Measurements from ENCODE around the gene GSKIP. TPM values are rescaled to one million over a fixed set of nuclear protein-coding genes. Genes with fewer than 3 reads are reported as not detected.
"Not testable (repeated sequence)": the region's sequence is repeated elsewhere in the genome, so short reads cannot be mapped to it uniquely, and the experiment has no call there.

The GSKIP gene, protein sequence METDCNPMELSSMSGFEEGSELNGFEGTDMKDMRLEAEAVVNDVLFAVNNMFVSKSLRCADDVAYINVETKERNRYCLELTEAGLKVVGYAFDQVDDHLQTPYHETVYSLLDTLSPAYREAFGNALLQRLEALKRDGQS
- 16.4 TPM for total RNA-seq
- long read RNA-seq, transcript GSKIP-205 (4 exons, 2,218 nt), result major isoform, 27 of 38 reads
- long read RNA-seq, partial matches to known transcripts, result 5 of 38 reads
- long read RNA-seq, other reads (novel, unspliced or antisense), result 4 of 38 reads

DNA sequence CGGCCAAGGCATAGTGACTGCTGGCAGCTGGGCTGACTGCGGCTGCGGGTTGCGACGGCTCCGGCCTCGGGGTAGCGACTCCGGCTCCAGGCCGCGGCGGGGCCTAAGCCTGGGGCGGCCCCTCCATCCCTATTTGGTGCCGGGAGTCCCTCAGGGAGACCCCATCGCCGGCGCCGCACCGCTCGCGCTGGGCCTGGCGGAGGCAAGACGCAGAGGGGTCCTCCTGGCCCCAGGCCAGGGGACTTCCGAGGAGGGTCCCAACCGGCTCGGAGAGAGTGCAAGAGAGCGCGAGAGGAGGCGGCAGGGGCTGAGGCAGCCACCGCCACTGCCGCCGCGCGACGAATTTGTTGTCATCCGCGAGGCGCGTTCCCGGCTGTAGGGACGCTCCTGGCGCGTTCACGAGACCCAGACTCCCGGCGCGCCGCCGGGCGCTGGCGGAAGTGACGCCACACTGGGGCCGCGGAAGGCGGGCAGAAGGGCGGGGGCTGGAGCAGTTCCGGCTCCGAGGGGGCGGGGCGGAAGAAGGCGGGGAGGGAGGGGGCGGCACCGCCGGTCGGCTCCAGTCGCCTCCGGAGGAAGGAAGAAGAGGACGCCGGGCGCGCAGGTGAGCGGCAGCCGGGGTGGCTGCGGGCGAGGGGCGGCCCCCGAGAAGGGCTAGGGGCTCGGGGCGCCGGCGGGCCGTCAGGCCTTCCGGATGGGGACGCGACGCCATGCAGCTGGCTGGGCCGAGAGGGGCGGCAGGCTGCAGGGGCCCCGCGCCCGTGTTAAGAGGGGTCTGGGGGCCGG, at the start of gene GSKIP, which contains the start of gene ATG2B:
Gene GSKIP, plus strand, starts transcription at position 562 of the 786 bp plus-strand sequence. CDS start 18,722 bp downstream, outside the sequence.
Gene ATG2B, minus strand, starts transcription at position 377 of the 786 bp plus-strand sequence. Its CDS starts 365 bp downstream, at position 12.
- peak; percentile 99 for DNase-seq (ENCODE audit: low spot score)

DNA sequence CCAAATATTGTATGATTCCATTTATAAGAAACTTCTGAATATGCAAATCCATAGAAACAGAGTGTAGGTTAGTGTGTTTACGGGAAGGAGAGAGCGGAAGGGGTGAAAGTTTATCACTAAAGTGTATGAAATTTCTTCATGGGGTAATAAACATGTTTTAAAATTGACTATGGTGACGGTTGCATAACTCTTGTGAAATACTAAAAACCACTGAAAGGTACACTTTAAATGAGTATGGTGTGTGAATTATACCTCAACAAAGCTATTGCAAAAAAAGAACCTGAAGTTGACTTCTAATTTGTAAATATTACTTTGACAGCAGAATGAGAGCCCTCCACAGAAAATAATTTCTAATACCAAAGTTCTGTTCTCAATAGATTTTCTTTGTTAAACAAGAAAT, 47.2 kb upstream of the GSKIP start:
- no peak for DNase-seq (ENCODE audit: low spot score)

DNA sequence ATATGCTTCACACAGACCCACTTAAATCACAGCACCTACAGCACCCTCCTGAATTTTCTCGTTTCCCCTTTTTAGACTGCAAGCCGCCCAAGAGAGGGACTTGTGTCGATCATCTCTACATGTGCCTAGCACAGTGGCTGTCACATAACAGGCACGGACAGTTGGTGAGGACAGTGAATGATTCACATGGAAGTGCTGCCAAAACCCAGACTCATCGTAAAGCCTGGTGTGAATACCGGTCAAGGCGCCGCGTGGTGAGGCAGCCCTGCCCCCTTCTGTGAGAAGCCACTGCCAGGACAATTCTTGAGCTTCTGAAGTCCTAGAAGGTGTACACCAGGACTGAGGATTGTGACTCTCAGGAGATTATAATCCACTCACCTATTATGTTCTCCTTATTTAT, 44.5 kb upstream of the GSKIP start:
- no peak for DNase-seq (ENCODE audit: low spot score)

DNA sequence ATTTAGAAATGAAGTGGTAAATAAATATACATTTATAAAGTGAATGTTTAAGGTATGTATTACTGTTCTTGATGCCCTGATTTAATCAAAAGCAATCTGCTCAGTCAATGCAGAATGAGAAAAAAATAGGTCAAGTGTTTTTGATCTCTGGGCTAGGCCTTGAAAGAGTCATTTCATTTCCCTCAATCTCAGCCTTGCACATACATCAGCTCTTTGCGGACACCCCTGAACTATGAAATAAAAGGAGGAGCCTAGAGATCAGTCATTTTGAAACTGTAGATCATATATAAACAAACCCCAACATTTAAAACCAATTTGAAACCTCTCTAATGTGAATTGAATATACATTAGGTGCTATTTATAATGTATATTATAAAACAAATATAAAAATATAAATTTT, 42.7 kb upstream of the GSKIP start:
- DNase-seq (ENCODE audit: low spot score), result no peak

DNA sequence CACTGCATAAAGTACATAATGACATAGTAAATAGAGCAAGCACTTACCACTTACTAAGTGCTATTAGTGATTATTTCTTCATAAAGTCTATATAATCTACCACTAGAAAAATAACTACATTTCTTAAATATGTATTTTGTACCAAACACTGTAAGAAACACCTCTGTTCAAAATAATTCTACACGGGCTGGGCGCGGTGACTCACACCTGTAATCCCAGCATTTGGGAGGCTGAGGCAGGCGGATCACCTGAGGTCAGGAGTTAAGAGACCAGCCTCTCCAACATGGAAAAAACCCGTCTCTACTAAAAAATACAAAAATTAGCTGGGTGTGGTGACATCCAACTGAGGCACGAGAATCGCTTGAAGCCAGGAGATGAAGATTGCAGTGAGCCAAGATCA, 39.1 kb upstream of the GSKIP start:
- no peak for DNase-seq (ENCODE audit: low spot score)

DNA sequence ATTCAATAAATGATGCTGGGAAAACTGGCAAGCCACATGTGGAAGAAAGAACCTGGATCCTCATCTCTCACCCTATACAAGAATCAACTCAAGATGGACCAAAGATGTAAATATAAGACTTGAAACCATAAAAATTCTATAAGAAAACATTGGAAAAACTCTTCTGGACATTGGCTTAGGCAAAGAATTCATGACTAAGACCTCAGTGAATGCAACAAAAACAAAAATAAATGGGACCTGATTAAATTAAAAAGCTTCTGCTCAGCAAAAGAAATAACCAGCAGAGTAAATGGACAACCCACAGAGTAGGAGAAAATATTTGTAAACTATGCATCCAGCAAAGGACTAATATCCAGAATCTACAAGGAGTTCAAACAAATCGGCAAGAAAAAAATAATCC, 24.8 kb upstream of the GSKIP start:
- DNase-seq (ENCODE audit: low spot score), result no peak

DNA sequence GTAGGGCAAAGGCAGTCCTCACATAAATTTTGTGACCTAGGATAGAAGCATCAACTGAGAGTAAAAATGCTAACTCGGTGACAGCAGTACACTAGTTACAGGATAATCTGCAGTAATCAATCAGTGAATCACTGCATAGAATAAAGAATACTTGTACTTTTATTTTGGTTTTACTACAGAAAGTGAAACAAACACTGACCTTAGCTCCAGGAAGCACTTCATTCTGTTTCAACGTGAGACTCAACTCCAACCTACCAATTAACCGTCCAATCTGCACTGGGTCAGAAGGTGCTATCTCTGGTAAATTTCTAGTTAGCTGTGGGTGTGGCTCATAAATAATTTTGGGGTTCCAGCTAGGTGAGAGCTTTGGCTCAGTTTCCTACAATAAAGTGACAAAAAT, 22.0 kb upstream of the GSKIP start:
- no peak for DNase-seq (ENCODE audit: low spot score)

DNA sequence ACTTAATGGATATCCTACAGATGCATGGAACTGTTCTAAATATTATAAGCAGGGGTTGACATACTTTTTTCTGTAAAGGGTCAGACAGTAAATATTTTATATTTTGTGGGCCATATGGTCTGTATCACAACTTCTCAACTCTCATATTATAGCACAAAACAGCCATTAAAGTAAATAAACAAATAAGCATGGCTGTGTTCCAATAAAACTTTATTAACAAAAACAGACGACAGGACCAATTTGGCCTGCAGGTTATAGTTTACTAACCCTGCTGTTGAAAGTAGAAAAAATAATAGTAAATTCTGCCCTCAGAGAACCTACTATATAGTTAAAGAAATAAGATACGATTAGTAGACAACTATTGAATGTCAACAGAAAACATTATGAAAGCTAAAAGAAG, 17.7 kb upstream of the GSKIP start:
- DNase-seq (ENCODE audit: low spot score), result no peak

DNA sequence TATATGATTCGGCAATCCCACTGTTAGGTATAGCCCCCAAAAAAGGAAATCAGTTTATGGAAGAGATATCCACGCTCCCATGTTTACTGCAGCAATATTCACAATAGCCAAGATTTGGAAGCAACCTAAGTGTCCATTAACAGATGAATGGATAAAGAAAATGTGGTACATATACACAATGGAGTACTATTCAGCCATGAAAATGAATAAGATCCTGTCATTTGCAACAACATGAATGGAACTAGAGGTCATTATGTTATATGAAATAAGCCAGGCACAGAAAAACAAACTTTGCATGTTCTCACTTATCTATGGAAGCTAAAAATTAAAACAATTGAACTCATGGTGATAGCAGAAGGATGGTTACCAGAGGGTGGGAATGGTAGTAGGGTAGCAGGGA, 15.4 kb upstream of the GSKIP start:
- DNase-seq (ENCODE audit: low spot score), result not testable (repeated sequence)

DNA sequence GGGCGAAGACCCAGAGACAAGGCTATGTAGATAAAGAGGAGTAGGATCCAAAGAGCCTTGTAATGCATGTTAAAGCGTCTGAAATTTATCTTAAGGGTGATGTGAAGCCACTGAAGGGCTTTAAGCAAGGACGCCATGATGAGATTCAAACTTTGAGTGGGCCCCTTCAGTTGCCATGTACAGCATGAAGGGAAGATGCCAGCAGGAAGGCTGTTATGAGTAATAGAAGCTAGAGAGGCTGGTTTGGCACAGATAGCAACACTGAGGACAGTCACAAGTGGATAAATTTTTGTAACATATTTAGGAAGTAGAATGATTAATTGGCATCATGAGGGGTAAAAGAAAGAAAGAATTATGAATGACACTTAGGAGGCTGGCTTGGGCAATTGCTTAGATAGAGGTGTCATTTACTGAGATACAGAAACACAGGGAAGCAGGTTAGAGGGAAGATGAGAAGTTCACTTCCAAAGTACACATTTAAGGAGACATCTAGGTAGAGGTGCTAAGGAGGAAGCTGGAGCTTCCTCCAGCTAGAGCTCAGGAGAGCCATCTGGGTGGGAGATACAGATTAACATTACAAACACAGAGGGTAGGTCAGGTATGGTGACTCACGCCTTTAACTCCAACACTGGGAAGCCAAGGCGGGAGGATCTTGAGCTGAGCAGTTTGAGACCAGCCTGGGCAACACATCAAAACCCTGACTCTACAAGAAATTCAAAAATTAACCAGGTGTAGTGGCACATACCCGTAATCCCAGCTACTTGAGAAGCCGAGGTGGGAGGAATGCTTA, 13.8 kb upstream of the GSKIP start:
- DNase-seq (ENCODE audit: low spot score), result no peak

DNA sequence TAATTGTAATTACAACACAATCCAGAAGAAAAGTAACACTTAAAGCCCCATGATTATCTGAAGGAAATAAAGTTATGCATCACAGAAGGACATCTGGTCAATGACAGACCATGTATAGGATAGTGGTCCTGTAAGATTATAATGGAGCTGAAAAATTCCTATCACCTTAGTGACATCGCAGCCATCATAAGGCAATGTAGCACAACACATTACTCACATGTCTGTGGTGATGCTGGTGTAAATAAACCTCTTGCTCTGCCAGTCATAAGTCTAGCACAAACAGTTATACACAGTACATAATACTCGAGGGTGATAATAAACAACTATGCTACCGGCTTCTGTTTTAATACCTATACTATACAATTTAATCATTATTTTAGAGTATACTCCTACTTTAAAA, 11.3 kb upstream of the GSKIP start:
- no peak for DNase-seq (ENCODE audit: low spot score)

DNA sequence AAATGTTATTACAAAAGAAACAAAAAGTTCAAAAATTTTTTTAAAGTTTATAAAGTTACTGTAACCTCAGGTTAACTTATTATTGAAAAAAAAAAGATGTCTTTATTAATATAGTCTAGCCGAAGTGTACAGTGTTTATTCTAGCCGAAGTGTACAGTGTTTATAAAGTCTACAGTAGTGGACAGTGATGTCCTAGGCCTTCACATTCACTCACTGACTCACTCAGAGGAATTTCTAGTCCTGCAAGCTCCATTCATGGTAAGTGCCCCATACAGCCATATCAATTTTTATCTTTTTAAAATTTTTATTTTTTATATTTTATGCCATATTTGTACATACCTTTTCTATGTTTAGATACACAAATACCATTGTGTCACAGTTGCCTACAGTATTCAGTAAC, 10.6 kb upstream of the GSKIP start:
- no peak for DNase-seq (ENCODE audit: low spot score)

DNA sequence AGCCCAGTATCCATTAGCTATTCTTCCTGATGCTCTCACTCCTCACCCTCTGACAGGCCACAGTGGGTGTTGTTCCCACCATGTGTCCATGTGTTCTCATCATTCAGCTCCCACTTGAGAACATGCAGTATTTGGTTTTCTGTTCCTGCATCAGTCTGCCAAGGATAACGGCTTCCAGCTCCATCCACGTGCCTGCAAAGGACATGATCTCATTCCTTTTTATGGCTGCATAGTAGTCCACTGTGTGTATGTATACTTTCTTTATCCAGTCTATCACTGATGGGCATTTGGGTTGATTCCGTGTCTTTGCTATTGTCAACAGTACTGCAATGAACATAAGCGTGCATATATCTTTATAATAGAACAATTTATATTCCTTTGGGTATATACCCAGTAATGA, 9.1 kb upstream of the GSKIP start:
- DNase-seq (ENCODE audit: low spot score), result no peak

DNA sequence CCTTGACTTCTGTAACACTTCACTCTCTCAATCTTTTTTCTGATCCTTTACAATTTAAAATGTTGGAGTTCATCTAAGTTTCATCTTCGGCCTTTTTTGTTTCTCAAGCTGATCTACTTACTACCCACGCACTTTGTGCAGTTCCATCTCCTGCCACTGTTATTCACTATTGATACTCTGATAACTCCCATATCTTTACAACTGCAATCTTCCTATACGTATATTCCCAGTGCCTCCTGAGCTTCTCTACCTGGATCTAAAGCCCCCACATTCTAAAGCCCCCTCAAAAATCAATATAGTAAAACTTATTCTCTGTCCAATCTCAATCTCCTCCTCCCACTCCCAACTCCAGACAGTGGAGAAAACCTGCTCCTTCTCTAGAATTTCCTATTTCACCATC, 6.1 kb upstream of the GSKIP start:
- DNase-seq (ENCODE audit: low spot score), result no peak

DNA sequence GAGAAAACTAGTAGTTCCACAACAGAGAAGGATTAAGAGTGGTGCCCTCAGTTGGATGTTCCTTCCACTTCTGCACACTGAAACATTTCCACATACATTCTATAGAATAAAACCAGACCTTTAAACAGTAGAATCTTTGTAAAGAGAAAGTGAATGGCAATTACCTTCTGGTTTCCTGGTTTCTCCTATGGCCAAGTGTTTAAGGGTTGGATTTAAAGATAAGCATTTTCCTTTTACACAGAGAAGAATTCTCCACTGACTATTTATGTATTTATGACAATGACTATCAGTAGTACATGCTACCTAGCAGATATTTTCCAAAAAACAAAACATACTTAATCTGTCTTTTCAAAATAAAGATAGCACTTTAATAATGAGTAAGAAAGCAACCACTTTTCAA, 3.4 kb upstream of the GSKIP start:
- no peak for DNase-seq (ENCODE audit: low spot score)

DNA sequence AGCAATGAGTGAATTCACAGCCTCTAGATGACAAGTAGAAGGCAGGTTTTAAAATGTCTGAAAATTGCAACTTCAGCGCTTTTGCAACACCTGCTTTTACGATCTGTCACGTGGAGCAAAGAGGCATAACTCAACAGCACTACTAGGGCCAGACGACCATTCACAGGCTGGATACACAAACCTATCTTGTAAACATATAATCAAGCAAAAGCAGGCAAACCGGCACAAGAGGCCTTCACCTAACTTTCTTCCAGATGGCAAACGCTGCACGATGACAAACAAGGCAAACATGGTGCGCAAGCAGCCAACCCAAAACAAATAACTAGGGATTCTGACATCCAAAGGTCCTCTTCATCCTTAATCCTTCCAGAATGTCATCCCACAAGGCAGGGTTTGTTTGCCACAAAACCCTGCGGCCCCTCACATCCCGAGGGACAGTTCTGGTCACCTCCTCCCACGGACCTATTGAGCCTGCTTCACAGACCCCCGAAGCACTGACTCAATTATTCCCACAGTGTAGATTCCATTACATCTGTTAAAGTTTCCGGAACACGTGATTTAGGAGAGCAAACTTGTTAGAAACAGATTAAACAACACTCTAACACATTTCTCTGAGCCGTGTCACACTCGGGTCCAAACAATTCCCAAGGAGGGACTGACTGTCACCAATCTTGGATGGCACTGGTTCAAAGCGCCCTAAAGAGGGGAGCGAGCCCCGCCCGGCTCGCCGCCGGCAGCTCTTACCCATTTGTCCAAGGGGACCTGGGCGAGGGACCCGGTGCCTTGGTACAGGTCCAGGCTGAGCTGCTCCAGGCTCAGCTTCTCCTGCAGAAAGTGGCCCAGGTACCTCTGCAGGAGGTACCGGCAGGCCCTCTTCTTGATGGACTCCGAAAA, 1.0 kb upstream of the GSKIP start:
- DNase-seq (ENCODE audit: low spot score), result no peak

DNA sequence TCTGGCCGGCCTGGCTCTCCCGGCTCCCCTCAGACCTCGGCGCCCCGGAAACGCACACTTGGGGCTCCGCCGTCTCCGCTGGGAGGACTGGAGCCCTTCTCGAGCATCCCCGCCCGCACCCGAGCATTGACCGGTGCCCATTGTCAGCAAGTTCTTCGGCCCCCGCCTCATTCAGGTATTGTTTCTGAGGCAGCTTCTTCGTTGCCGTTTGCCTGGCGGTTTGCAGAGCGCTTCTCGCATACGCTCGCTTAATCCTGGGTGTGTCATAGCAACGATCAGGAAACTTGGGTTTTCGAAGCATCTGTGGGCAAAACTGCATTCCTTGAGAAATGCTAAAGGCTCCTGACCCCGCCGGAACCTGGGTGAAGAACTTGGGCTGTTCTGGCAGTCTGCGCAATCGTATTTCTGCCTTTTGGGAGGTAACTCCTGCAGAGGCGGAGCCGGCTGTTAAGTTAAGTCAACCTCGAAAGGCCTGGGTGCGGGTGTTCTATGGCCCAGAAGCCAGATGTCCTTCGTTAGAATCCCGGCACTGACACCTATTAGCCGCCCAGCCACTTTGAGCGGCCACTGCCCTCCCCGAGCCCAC, 518 bp downstream of the GSKIP start:
- no peak for DNase-seq (ENCODE audit: low spot score)

DNA sequence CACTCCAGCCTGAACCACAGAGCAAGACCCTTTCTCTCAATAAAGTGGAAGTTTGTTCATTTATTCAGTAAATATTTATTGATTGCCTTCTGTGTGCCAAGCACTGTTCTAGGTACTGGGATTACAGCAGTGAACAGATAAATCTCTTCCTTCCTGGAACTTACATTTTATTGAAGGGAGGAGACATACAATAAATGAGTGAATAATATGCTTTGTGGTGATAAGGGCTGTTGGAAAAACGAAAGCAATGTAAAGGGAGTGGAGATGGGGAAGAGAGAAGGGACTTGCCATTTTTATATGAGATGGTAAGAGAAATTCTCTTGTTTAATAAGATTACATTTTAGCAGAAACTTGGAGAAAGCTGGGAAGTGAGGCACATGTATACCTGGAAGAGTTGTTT, 1.6 kb downstream of the GSKIP start:
- no peak for DNase-seq (ENCODE audit: low spot score)

DNA sequence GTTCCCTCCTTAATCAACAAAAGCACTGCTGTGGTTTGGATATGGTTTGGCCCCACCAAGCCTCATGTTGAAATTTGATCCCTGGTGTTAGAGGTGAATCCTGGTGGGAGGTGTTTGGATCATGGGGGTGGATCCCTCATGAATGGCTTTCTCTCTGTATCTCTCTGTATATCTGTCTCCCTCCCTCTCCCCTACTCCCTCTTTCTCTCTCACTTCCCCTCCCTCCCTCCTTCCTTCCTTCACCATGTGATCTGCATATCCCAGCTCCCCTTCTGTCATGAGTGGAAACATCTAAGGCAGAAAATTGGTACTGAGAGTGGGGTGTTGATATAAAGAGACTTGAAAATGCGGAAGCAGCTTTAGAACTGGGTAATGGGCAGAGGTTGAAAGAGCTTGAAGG, 5.2 kb downstream of the GSKIP start:
- DNase-seq (ENCODE audit: low spot score), result no peak

DNA sequence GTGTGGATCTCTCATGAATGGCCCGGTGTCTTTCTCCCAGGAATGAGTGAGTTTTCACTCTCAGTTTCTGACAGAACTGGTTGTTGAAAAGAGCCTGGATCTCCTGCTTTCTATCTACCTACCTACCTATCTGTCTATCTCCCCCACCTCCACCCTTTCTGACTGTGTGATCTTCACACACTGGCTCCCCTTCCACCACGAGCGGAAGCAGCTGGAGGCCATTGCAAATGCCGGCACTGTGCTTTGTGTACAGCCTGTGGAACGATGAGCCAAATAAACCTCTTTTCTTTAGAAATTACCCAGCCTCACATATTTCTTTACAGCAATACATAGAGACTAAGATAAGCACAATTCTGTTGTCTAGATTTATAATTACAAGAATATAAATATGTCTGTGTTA, 7.2 kb downstream of the GSKIP start:
- no peak for DNase-seq (ENCODE audit: low spot score)

DNA sequence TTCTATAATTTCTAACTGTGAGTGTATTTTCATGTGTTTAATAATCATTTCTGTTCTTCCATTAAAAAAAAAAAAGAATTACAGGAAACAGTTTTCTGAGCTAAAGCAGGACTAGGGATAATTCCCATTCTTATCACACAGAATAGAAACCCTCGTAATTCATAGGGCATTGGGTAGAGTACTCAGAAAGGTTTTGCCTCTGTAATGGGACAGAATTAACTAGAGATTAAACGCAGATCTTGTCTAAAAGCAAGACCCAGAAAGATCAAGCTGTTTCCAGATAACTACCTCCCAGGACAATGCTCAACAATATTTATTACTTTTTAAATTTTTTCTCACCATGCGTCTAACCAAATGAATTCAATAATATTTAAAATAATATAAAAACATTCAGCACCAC, 10.2 kb downstream of the GSKIP start:
- DNase-seq (ENCODE audit: low spot score), result no peak
